Keratinocyte (primary cell): ENCODE data around the gene CCNI.

Source experiments
- CTCF ChIP-seq, 3 experiments: IDR thresholded peaks in 1 of 3; conservative IDR thresholded peaks in 1 of 3; optimal IDR thresholded peaks in 1 of 3; 2 replicates in 2 of 3; 3 replicates in 1 of 3; pipeline versions ENCODE3 to v1.5.1; 2011; ENCODE audit warnings: low read length in 3 of 3, mild to moderate bottlenecking in 3 of 3, moderate library complexity in 2 of 3, control low read depth in 1 of 3, inconsistent platforms in 1 of 3; ENCODE audit not compliant: insufficient read depth in 2 of 3; ENCODE audit errors: extremely low read depth in 1 of 3
- EZH2 ChIP-seq: IDR thresholded peaks from one replicate; pipeline ENCODE4 v1.6.1; 2012; ENCODE audit warnings: inconsistent platforms, mild to moderate bottlenecking, low read length, moderate library complexity

DNA sequence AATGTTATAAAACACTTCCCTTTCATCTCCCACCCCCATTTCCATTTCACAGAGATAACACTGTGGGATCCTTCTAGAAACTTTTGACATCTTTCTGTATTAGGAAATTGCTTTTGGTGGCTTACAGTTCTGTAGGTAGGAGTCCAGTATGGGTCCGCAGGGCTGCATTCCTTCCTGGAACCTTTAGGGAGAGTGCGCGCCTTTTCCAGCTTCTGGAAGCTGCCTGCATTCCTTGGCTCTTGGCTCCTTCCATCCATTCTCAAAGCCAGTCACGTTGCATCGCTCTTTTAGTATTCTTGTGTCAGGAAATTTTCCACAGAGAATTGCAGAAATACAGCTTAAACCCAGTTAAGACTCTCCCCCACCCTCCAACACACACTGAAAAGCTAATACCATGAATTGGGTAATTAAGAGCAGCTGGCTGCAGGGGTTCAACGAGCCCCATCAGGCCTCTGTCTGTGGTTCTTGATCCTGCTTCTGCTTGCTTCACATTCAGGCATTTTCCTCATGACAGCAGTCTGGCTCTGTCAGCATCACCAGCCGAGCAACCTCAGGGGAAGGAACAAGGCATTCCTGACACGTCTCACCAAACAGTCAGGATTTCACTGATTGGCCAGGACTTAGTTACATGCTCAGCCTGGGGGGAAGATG lies 77.4 kb downstream of the CCNI start:
- no peak for TF ChIP-seq EZH2
- no peak for TF ChIP-seq CTCF (optimal IDR thresholded peaks at IDR 0.05 in 1 of 3, IDR thresholded peaks at IDR 0.05 in 1 of 3, conservative IDR thresholded peaks at IDR 0.05 in 1 of 3; ENCODE audit: extremely low read depth in 1 of 3, insufficient read depth in 2 of 3, low read length in 3 of 3)
